HG02970 (cell line): ENCODE results near the gene GPR61.

Experiments used
- ATAC-seq: cut with Tn5 transposase; IDR thresholded peaks from one replicate; pipeline ENCODE4 v1.9.1; 2021; ENCODE audit warnings: mild to moderate bottlenecking, moderate library complexity, moderate number of reproducible peaks; ENCODE audit not compliant: unreplicated experiment, low FRiP score

The GPR61 gene

DNA sequence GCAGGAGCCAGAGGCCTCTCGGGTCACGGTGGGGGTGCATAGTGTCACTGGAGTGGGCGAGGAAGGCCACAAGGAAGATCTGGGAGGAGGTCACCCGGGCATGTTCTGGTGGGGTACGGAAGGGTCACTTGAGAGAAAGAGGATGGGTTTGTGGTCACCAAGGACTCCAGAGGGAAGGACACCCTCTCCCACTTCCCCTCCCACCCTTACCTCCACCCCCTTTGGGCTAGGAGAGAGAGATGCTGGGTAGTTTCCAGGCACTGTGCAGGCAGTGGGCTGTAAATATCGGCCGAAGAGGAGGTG is 30.8 kb upstream of the GPR61 start:
- no peak for ATAC-seq

DNA sequence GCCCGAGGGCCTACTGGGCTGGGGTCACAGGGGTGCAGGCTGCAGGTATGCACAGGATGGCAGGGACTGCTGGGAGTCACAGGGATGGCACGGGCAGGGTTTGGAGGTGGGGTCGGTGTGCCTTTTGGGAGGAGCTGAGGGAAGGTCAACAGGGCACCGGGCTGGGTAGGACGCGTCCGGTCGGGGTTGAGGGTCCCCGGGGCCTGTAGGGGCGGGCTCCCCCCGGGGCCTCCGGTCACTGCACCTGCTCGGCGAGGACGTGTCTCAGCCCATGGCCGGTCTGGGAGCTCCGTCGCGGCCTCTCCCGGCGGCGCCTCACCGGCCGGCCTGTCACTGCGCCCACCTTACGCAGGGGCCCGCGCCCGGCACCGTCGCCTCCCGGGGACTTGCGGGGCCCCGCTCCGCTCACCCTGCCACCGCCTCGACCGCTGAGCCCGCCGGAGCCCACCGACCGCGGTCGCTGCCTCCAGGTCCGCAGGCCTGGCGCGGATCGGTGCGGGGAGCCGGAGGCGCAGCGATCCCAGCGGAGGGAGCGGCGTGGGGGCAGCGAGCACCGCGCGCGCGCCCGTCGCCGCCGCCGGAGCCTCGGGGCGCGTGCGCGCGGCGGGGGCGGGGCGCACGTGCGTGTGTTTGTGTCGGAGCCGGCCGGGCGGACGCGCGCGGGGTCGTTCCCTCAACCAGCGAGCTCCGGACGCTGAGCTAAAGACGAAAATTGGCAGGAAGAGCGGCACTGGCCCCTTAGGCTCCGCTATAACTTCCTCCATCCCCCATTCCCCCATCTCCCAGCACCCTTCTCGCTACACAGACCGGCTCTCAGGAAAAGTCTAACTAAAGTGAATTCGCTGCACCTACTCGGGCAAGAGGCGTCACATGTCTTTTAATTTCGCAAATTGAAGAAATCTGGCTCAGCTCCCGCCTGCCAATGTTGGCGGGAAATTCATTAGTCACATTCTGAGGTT is 30.2 kb upstream of the GPR61 start, which contains the start of gene AMIGO1:
AMIGO1 (minus strand) TSS at position 552 of the 959 bp plus-strand sequence. CDS start 815 bp downstream, outside the sequence.
- no peak for ATAC-seq

DNA sequence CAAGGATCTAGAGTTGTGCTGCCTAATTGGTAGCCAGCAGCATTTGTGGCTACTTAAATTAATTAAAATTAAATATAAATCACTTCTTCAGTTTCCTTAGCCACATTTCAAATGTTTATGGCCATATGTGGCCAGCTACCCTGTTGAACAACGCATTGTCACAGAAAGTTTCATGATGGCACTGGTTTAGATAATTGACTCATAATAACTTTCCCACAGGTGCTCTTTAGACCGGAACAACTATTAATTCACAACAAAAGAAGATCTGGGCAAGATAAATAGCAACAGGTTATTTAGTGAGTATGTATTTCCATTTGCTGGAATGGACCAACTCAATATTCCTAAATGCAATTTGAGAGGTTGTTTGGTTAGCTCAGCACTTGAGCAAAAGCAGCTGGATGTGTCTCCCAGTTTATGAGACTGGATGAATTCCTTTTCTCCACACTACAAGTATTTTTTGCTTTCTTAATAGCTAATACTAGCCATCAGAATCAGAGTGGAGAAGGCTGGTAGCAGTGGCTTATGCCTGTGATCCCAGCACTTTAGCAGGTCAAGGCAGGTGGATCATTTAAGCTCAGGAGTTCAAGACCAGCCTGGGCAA is 26.5 kb upstream of the GPR61 start:
- ATAC-seq, result no peak

DNA sequence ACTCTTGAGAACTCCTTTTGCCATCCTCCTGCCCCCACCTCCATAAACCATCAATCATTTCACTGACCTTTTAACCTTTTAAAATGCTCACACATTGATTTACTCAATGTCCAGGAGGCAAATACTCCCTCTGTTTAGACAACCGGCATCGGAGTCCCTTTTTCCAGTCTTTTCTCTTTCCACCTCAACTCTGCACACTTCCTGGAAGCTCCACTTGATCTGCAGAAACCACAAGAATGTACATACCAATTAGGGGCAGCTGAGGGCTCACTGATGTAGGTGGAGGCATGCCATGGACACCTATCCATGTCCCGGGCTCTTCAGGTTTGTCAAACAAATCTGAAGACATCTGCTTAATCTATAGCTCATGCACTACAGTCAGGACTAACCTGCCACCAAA is 24.8 kb upstream of the GPR61 start:
- ATAC-seq, result no peak

DNA sequence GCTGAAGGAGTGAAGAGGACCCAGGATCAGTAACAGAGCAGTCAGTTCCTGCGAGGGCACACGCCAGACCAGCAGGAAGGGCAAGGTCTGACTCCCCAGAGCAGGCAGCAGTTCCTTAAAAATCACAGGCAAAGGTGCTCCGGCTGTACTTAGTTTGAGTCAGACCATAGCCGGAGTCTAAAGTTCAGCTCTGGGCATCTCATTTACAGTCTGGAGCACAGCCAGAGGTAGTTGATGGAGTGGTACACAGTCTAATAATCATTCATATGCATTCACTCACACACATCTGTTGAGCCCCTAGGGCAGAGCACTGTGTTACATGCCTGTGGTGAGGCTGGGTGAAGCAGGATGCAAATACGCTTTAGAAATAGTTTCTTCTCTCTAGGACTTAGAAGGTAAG is 22.8 kb upstream of the GPR61 start:
- ATAC-seq, result no peak

GRCh38 chr1:109517337-109517736 is 22.3 kb upstream of the GPR61 start:
- no peak for ATAC-seq

DNA sequence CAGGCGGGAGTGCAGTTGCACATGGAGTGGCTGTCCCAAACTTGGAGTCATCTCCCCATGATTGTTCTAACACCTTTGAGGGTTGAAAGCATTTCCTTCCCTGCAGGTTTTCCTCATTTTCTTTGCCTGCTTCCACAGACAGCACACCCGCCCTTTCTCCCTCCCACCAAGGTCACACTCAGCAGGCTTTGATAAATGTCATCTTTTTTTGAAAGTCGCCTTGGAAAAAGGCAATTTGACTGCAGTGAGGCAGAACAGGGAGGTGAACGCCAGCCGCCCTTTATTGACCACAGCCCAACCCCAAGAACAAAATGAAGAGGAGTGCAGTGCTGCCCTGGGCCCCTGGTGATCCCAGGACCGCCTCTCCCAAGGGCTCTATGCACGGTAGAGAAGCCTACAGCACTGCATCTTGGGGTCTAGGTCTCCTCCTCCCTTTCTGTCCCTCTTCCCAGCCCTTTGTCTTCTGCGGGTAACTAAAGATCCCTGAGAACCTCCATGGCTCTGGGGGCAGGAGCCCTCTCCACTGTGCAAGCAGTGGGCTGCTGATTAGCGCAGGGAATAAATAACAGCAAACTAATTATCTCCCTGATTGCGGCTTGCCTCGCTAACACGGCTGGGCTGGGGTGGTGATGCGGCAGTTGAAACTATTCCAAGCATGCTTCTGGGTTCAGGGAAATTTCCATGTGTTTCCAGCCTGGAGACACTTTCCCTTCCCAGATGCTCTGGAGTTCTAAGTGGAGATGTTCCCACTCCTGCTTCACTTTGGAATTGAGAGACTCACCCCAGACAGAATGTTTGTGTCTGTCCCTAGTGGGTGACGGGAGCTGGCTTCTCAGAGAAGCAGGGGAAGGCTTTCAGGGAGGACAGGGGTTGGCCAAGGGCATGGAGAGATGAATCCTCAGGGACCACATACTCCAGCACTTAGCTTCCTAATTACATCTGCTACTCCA is 18.4 kb upstream of the GPR61 start:
- no peak for ATAC-seq

- no peak for ATAC-seq
Observed at GRCh38 chr1:109522026-109522425, 17.6 kb upstream of the GPR61 start.

DNA sequence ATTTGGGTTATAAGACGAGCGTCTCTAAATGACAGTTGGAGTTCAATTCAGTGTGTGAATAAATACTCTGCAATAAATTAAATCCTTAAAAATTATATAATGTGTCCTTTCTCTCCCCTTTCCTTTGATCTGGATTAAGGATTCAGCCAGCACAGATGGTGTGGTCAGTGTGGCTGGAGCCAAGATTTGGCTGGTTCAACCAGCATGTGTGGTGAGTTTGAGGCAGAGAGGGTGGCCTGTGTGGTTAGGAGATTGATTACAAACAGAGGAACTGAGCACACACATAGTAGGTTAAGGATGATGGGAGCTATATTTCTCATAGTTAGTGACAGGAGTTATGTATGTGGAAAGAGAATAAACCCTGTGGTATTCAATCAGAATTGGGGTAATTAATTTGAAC is 16.0 kb upstream of the GPR61 start:
- ATAC-seq, result no peak

DNA sequence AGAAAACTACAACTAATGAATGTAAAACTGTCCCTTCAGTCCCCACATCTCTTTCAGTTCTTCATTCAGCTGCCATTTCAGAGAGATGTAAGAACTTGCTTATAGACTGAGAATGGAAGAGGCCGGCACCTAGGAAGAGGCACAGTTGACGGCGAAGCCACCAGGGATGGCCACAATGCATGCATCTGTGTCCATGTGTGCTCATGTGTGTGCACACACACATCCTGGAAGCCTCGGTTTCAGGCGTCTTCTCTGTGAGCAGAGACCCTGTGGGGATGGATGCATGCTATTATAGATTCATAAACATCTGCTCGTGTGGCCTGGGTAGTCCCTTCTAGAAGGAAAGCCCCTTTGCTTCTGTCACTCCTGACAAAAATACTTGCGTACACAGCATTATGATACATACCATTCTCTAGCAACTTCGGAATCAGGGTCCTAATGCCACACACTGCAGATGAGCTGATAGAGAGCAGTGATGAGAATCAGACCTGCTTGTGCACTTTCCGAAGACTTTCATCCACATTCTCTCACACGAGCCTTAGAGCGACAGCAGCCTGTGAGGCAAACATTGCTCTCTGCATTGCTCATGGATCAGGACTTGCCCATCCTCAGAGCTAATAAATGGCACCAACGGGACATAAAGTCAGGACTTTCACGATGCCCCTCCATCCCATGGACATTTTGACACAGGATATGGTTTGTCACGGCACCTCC is 12.4 kb upstream of the GPR61 start:
- ATAC-seq, result no peak

GRCh38 chr1:109527846-109528695 is 11.6 kb upstream of the GPR61 start:
- ATAC-seq, result no peak

DNA sequence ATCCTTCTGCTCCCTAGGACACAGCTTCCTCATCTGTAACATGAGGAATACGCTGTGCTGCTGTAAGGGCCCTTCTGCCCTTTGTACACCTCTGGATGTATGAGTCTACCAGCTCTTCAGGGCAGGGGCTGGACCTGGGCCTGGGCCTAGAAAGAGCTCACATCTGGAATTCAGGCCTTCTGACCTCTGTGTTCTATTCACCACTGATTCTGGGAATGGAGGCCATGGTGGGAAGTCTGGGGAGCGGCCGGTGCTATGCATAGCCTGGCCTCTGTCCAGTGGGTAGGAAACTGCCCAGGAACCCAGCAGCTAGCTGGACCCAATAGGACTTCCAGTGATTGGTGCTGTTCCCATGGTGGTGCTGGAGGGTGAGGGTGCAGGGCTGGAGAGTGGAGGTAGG is 11.0 kb upstream of the GPR61 start:
- ATAC-seq, result no peak

- ATAC-seq, result no peak
Observed at GRCh38 chr1:109529881-109530456, 9.7 kb upstream of the GPR61 start.

DNA sequence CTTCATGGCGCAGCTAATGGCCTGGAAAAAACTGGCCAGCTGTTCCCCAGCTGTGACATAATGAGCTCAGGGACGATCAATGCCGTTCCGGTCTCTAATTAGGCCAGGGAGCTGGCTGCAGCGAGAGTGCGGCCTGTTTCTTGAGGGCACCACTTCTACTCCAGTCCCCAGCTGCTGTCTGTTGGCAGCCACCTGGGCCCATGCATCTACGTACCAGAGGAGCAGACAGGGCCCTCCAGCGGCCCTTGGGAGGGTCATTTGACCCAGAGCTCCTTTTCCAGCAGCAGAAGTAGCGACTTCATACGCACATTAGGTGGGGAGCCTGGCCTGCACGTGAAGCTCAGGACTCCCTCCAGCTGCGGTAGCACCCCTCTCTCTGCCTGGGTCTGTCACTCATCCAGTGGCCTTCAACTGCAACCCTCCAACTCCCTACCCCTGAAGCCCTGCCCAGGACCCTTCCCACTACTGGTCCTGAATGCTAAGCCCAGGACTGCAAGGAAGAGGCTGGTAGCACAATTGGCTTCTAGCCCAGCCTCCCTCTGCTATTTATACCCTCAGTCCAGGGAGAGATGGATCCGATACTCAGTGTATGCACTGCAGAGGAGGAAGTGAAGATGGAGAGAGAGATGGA is 9.1 kb upstream of the GPR61 start:
- ATAC-seq, result no peak

GRCh38 chr1:109531380-109531779 is 8.3 kb upstream of the GPR61 start:
- no peak for ATAC-seq

DNA sequence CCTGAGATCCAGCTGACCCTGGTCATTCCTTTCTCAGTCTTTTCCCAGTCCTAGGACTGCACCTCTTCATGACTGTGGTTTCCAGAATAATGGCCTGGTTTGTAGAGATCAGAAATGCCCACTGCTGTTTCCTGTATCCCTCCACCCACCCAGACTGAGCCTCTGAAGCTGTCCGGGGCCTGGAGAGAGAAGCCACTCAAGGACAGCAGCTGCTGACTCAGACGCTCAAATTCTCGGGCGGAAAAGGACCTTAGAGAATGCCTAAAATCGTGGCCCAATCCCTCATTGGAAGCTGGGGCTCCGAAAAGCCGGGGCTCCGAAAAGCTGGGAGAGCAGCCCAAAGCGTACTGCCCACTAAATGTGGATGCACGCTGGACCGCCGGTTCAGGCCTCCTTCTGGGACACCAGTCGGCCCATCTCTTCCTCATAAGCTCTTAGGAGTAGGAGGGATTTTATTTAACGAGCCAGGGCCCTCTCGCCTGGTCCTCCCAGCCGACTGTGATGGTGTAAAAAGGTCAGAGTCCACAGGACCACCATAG is 7.8 kb upstream of the GPR61 start:
- ATAC-seq, result no peak

DNA sequence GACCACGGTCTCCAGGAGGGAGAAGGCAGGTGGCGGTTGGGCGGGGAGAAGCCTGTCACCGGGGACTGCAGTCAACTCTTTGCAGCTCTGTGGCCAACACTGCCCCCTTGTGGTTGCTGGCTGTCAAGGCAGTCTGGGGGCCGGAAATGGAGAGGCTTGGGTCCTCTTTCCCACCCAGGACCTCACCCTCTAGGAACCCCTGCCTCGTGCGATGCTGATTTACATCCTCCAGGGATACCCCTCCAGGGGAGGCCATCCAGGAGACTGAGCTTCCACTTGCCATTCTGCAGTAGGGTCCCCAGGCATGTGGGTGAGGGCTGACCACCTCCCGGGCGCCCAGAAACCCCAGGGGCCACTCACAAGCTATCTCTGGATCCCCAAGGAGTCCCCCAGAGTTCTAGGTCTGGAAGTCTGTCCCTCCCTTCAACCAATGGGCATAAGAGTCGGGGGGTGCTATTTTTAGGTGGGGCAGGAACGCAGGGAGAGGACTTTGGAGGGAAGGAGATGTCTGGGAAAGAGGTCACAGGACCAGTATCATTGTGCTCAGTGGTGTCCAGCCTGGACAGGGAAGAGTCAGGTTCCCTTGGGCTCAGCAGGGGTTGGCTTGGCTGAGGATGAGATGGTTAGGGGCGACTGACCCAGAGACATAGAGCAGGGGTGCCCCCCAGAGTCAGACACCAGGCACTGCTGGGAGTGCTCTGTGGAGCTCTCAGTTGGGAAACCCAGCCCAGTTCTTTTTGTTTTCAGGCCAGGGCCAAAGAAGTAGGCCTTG is 7.1 kb upstream of the GPR61 start:
- no peak for ATAC-seq
